RWPE2 (cell line): Measurements from ENCODE around the gene CRMP1.

ENCODE experiments used
- ATAC-seq: fragments of 200-7000 bp; cut with Tn5 transposase; 3 replicates; pipeline ENCODE4 v1.9.1; 2021; ENCODE audit warnings: low read depth
- DNase-seq: peaks from one replicate; pipeline ENCODE4 v3.0.0-alpha.2; 2020; ENCODE audit warnings: low spot score
- H3K27ac ChIP-seq: fragments of 450-650 bp; 2 replicates; pipeline ENCODE4 v1.5.1; 2017; ENCODE audit warnings: mild to moderate bottlenecking; ENCODE audit not compliant: poor library complexity, severe bottlenecking
- H3K27me3 ChIP-seq: fragments of 250-450 bp; sonication (Bioruptor Pico); 2 replicates; pipeline ENCODE4 v1.5.1; 2021; ENCODE audit warnings: mild to moderate bottlenecking, moderate library complexity; ENCODE audit not compliant: insufficient read depth, poor library complexity, severe bottlenecking
- H3K36me3 ChIP-seq: fragments of 250-450 bp; sonication (Bioruptor Pico); 2 replicates; pipeline ENCODE4 v1.5.1; 2020; ENCODE audit warnings: low read depth, mild to moderate bottlenecking, moderate library complexity
- H3K4me1 ChIP-seq: fragments of 250-450 bp; sonication (Bioruptor Pico); 2 replicates; pipeline ENCODE4 v1.5.1; 2021; ENCODE audit warnings: mild to moderate bottlenecking, moderate library complexity; ENCODE audit not compliant: insufficient read depth, poor library complexity, severe bottlenecking
- H3K4me3 ChIP-seq: fragments of 250-450 bp; sonication (Bioruptor Pico); 2 replicates; pipeline ENCODE4 v1.5.1; 2021; ENCODE audit warnings: mild to moderate bottlenecking, moderate library complexity; ENCODE audit not compliant: severe bottlenecking
- H3K9me3 ChIP-seq: fragments of 250-450 bp; sonication (Bioruptor Pico); 2 replicates; pipeline ENCODE4 v1.5.1; 2021; ENCODE audit warnings: mild to moderate bottlenecking, moderate library complexity; ENCODE audit not compliant: severe bottlenecking
- CTCF ChIP-seq: fragments of 450-650 bp; IDR thresholded peaks from one replicate; pipeline ENCODE4 v1.5.1; 2017; ENCODE audit warnings: mild to moderate bottlenecking, moderate library complexity; ENCODE audit not compliant: poor library complexity, severe bottlenecking

The CRMP1 gene

DNA sequence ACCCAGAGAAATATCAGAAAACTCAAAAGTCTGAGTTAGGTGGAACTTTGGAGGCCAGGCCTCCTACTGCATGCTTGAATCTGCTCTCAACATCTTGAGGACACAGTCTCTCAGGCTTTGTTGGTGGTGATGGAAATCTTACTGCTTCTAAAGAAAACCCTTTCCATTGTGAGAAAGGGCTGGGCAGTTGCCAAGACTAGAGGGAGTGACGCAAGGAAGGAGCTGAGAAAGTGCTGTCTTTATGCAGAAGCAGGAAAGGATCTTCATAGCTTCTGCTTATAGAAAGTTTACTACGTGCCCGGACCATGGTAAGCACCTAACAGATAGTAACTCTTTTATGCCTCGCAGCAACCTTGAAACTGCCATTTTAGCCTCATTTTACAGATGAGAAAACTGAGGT lies 2.4 kb upstream of the CRMP1 start:
- Histone ChIP-seq H3K36me3 (no peaks in the 10 kb centered on the region), H3K4me1 (no peaks in the 10 kb centered on the region), H3K9me3 (no peaks in the 10 kb centered on the region), H3K27me3 (peaks cover 79% of the 10 kb centered on the region), H3K4me3 (no peak overlapping the region), H3K27ac (no peak overlapping the region)
- TF ChIP-seq CTCF: no peak
- DNase-seq: no peak
- ATAC-seq: no peak

- no peak for TF ChIP-seq CTCF
- ATAC-seq (no peak), DNase-seq (no peak)
- H3K36me3 ChIP-seq: no peaks in the 10 kb centered on the region
- H3K27me3 ChIP-seq: peaks cover 79% of the 10 kb centered on the region
- no peak overlapping the region for H3K4me3 ChIP-seq
- no peaks in the 10 kb centered on the region for H3K9me3 ChIP-seq
- no peaks in the 10 kb centered on the region for H3K4me1 ChIP-seq
- H3K27ac ChIP-seq: no peak overlapping the region
Observed at GRCh38 chr4:5894266-5894665, 1.4 kb upstream of the CRMP1 start.

GRCh38 chr4:5893591-5893990 lies 705 bp upstream of the CRMP1 start:
- ATAC-seq: no peak
- TF ChIP-seq CTCF: no peak
- H3K27me3 ChIP-seq: peaks cover 79% of the 10 kb centered on the region
- no peaks in the 10 kb centered on the region for H3K4me1 ChIP-seq
- no peak overlapping the region for H3K4me3 ChIP-seq
- no peaks in the 10 kb centered on the region for H3K9me3 ChIP-seq
- no peaks in the 10 kb centered on the region for H3K36me3 ChIP-seq
- no peak overlapping the region for H3K27ac ChIP-seq
- no peak for DNase-seq

DNA sequence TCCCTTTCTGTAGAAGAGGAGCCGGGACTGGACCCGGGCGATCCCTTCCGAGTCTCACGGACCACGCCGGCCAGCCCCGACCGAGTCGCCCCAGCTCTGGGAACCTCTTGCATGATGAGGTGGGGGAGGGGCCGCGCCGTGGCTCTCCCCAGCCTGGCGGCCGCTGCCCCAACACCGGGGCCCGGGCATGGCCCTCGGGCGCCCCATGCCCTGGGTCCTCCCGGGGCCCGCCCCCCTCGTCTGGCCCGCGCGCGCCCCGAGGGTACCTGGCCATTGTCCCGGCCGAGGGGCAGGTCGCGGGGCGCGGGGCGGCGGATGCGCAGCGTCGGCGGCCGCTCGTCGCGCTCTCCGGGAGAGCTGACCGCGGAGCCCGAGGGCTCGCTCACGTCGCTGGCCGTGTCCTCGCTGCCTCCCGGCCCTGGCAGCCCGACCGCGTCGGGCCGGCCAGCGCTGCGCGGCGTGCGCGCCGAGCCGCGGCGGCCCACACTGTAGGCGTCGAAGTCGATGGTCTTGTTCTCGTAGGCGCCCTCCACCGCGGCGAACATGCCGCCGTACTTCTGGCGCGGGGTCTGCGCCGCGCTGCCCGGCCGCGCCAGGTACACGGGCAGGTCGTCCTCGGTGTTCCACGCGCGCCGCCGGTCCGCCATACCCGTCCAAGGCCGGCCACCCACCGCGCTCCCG lies 423 bp downstream of the CRMP1 start:
- ATAC-seq (no peak), DNase-seq (no peak)
- no peak for TF ChIP-seq CTCF
- no peak overlapping the region for H3K4me3 ChIP-seq
- H3K27ac ChIP-seq: no peak overlapping the region
- H3K9me3 ChIP-seq: no peaks in the 10 kb centered on the region
- peaks cover 77% of the 10 kb centered on the region for H3K27me3 ChIP-seq
- H3K4me1 ChIP-seq: no peaks in the 10 kb centered on the region
- H3K36me3 ChIP-seq: no peaks in the 10 kb centered on the region

GRCh38 chr4:5891563-5892322 lies 1.1 kb downstream of the CRMP1 start:
- H3K4me1 ChIP-seq: no peaks in the 10 kb centered on the region
- H3K27me3 ChIP-seq: peaks cover 78% of the 10 kb centered on the region
- no peak overlapping the region for H3K4me3 ChIP-seq
- H3K9me3 ChIP-seq: no peaks in the 10 kb centered on the region
- H3K27ac ChIP-seq: no peak overlapping the region
- TF ChIP-seq CTCF: no peak
- ATAC-seq (no peak), DNase-seq (no peak)
- H3K36me3 ChIP-seq: no peaks in the 10 kb centered on the region
